Measurements from ENCODE around the gene MTHFD2L. TPM values are rescaled to one million over a fixed set of nuclear protein-coding genes. Genes with fewer than 3 reads are reported as not detected.

MTHFD2L gene
- 36.8 and 43.9 TPM in 2 replicates for total RNA-seq

DNA sequence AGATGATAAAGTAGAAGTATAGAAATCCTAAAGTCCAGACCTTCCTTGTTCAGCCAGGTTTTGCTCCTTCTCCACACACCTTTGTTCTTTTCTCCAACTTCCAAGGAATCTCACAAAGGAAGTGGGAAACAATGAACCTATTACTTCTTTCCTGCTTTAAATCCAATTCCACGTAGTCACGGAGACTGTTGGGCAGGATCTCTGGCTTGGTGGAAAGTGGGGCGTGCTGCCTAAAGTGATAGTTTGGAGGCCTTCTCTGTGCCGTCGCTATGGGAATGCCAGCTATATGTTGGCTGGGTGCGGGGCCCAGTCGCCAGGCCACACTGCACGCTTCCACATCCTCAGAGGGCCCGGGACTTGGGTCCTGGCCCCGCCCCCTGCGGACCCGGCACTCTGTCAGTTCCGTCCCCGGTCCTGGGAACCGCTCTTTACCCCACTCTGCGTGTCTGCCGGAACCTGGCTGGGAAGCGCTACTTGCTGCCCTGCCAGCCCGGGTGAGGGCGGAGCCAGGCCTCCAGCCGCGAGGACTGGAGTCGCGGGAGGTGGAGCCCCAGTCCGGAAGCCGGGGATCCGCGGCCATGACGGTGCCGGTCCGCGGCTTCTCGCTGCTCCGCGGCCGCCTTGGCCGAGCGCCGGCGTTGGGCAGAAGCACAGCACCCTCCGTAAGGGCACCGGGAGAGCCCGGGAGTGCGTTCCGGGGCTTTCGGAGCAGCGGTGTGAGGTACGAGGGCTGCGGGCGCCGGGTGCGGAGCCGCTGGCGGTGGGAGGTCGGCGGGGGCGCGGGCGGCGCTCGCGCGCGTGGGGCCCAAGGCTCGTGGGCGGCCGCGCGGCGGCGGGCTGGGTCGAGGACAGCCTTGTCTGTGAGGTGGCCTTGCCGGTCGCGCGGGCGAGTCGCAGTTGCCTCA, at the start of gene MTHFD2L:
Gene MTHFD2L, plus strand, starts transcription at position 558 of the 905 bp plus-strand sequence. Its CDS starts 21 bp downstream, at position 579.

GRCh38 chr4:74308215-74308614, 150.3 kb downstream of the MTHFD2L start, which contains the start of gene EPGN:
Gene EPGN, plus strand, starts transcription at chr4:74308470. Its CDS starts 64 bp downstream, at chr4:74308534.

Other genes starting within 250 kb of the MTHFD2L start
- 0.57 TPM in 1 of 2 replicates, not detected in the other for gene PF4, start 176.1 kb upstream of the MTHFD2L start, total RNA-seq
- not detected in 2 replicates for gene PPBP, start 169.9 kb upstream of the MTHFD2L start, total RNA-seq
- gene CXCL5, start 159.4 kb upstream of the MTHFD2L start, total RNA-seq: 0.57 and 0.80 TPM in 2 replicates
- 0.93 and 1.6 TPM in 2 replicates for gene CXCL3, start 119.4 kb upstream of the MTHFD2L start, total RNA-seq
- 9.3 and 11.7 TPM in 2 replicates for gene CXCL2, start 58.9 kb upstream of the MTHFD2L start, total RNA-seq
- 0.13 and 0.43 TPM in 2 replicates for gene EPGN, start 150.4 kb downstream of the MTHFD2L start, total RNA-seq
- not detected in 2 replicates for gene EREG, start 207.0 kb downstream of the MTHFD2L start, total RNA-seq